Stimulated activated naive B cell treated with anti-CD40 and anti-IgM and Interleukin-4, amounts not matched to agents 10 μg/mL and 1 μg/mL and 100 μg/mL, for 72 hours (primary cell): Measurements from ENCODE around the gene C1R.
"Not testable (repeated sequence)": the region's sequence is repeated elsewhere in the genome, so short reads cannot be mapped to it uniquely, and the experiment has no call there.

ENCODE experiments used
- ATAC-seq, 2 donors: fragments of 150-1000 bp; cut with Tn5 transposase; replicated peaks; 2 replicates each; pipeline ENCODE4 v1.10.0; 2021; ENCODE audit warnings: moderate library complexity in 1 of 2
- DNase-seq: peaks from one replicate; pipeline ENCODE4 v3.0.0; 2021
- H3K27ac Mint-ChIP-seq: one replicate; pipeline ENCODE4 v1.8.0; 2022; ENCODE audit warnings: mild to moderate bottlenecking, mixed read lengths
- H3K27me3 Mint-ChIP-seq, 2 donors: one replicate each; pipeline ENCODE4 v1.8.0; 2022; ENCODE audit warnings: mixed read lengths in 2 of 2
- H3K36me3 Mint-ChIP-seq, 2 donors: one replicate each; pipeline ENCODE4 v1.8.0; 2022; ENCODE audit warnings: mixed read lengths in 2 of 2, mild to moderate bottlenecking in 1 of 2
- H3K4me1 Mint-ChIP-seq, 2 donors: one replicate each; pipeline ENCODE4 v1.8.0; 2022; ENCODE audit warnings: mixed read lengths in 2 of 2, mild to moderate bottlenecking in 1 of 2
- H3K4me3 Mint-ChIP-seq, 2 donors: one replicate each; pipeline ENCODE4 v1.8.0; 2022; ENCODE audit warnings: mild to moderate bottlenecking in 2 of 2, mixed read lengths in 2 of 2, moderate library complexity in 1 of 2
- H3K9me3 Mint-ChIP-seq, 2 donors: one replicate each; pipeline ENCODE4 v1.8.0; 2022; ENCODE audit warnings: mixed read lengths in 2 of 2, mild to moderate bottlenecking in 1 of 2

Gene C1R

DNA sequence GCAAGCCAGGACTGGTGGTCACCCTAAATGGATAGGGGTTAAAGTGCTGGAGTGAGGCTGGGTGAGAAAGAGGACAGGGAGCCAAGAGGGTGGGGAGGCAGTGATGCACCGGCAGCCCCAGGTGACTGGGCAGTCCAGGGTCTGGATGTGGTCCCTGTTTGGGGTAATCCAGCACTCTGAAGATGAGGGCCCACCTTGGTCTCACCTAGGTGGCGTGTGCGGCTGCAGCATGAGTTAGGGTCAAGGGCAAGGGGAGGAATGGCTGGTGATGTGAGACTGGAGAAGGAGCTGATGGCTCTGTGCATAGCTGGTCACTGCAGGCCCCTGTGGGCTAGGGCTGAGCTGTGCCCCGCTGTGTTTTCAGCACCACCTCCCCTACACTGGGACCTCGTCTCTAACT is 18.4 kb upstream of the C1R start:
- Mint-ChIP-seq H3K27me3 (no peaks in the 10 kb centered on the region), H3K4me3 (no peak overlapping the region), H3K27ac (no peak overlapping the region), H3K4me1 (peaks cover 20 to 36% of the 10 kb centered on the region in 2 donors), H3K36me3 (peaks cover 22 to 35% of the 10 kb centered on the region in 2 donors), H3K9me3 (peaks cover 8 to 9% of the 10 kb centered on the region in 2 donors)
- no peak for DNase-seq
- ATAC-seq: no peak

GRCh38 chr12:7109572-7109920 is 17.3 kb upstream of the C1R start:
- Mint-ChIP-seq H3K4me1 (peaks cover 20 to 36% of the 10 kb centered on the region in 2 donors), H3K36me3 (peaks cover 16 to 32% of the 10 kb centered on the region in 2 donors), H3K4me3 (peak overlapping the region; percentile 91 to 95), H3K27me3 (no peaks in the 10 kb centered on the region), H3K27ac (peak overlapping the region; percentile 92), H3K9me3 (peaks cover 9 to 11% of the 10 kb centered on the region in 2 donors)
- ATAC-seq (no peak), DNase-seq (no peak)

GRCh38 chr12:7108796-7109571 is 16.7 kb upstream of the C1R start, which contains the start of gene C1RL:
Gene C1RL (minus strand): TSS chr12:7109214. CDS start chr12:7109180, 34 bp downstream.
- Mint-ChIP-seq H3K4me1 (peaks cover 20 to 36% of the 10 kb centered on the region in 2 donors), H3K27ac (peak within 1 kb of the TSS; percentile 95), H3K4me3 (peak within 1 kb of the TSS; percentile 91 to 95), H3K9me3 (peaks cover 9 to 11% of the 10 kb centered on the region in 2 donors), H3K27me3 (no peaks in the 10 kb centered on the region), H3K36me3 (peaks cover 16 to 31% of the 10 kb centered on the region in 2 donors)
- DNase-seq (peak; percentile 73), ATAC-seq (peak; percentile 53 to 56)

GRCh38 chr12:7108003-7108795 is 16.0 kb upstream of the C1R start:
- peak overlapping the region; percentile 91 to 95 for H3K4me3 Mint-ChIP-seq
- peaks cover 20 to 30% of the 10 kb centered on the region in 2 donors for H3K36me3 Mint-ChIP-seq
- H3K9me3 Mint-ChIP-seq: peaks cover 9 to 11% of the 10 kb centered on the region in 2 donors
- ATAC-seq (peak; percentile 95 to 98), DNase-seq (peak; percentile 73)
- H3K4me1 Mint-ChIP-seq: peaks cover 20 to 32% of the 10 kb centered on the region in 2 donors
- H3K27me3 Mint-ChIP-seq: no peaks in the 10 kb centered on the region
- H3K27ac Mint-ChIP-seq: peak overlapping the region; percentile 95

- no peak for ATAC-seq
- H3K27me3 Mint-ChIP-seq: no peaks in the 10 kb centered on the region
Measured at GRCh38 chr12:7107636-7108002, 15.4 kb upstream of the C1R start.

GRCh38 chr12:7107181-7107580 is 14.9 kb upstream of the C1R start:
- not testable (repeated sequence) for DNase-seq, H3K27ac Mint-ChIP-seq, ATAC-seq, H3K4me3 Mint-ChIP-seq, H3K27me3 Mint-ChIP-seq
- Mint-ChIP-seq H3K36me3 (peaks cover 23 to 33% of the 10 kb centered on the region in 2 donors), H3K9me3 (peaks cover 9 to 11% of the 10 kb centered on the region in 2 donors), H3K4me1 (peaks cover 25 to 30% of the 10 kb centered on the region in 2 donors)

More at GRCh38 chr12:7107636-7108002, 15.4 kb upstream of the C1R start:
- Mint-ChIP-seq H3K36me3 (peaks cover 20 to 30% of the 10 kb centered on the region in 2 donors), H3K4me1 (peaks cover 23 to 30% of the 10 kb centered on the region in 2 donors), H3K4me3 (peak overlapping the region; percentile 91 to 95), H3K9me3 (peaks cover 9 to 11% of the 10 kb centered on the region in 2 donors), H3K27ac (peak overlapping the region; percentile 95)
- no peak for DNase-seq

DNA sequence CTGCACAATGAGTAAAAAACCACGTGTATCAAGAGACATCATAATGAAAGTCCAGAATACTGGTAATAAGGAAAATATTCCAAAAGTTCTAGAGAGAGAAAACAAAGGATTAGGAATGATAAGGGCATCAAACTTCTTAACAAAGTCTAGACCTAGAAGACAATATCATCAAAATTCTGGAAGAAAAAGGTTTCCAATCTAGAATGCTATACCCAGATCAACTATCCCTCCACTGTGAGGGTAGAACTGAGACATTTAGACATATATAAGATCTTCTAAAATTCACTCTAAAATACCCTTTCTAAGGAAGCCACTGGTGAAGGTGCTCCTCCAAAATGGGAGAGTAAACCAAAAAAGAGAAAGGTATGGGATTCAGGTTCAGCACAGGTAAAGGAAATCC is 13.8 kb upstream of the C1R start:
- Mint-ChIP-seq H3K4me3 (no peak overlapping the region), H3K36me3 (peaks cover 25 to 37% of the 10 kb centered on the region in 2 donors), H3K27ac (no peak overlapping the region), H3K4me1 (peaks cover 25 to 30% of the 10 kb centered on the region in 2 donors), H3K27me3 (no peaks in the 10 kb centered on the region), H3K9me3 (peaks cover 9 to 11% of the 10 kb centered on the region in 2 donors)
- no peak for DNase-seq
- ATAC-seq: no peak

DNA sequence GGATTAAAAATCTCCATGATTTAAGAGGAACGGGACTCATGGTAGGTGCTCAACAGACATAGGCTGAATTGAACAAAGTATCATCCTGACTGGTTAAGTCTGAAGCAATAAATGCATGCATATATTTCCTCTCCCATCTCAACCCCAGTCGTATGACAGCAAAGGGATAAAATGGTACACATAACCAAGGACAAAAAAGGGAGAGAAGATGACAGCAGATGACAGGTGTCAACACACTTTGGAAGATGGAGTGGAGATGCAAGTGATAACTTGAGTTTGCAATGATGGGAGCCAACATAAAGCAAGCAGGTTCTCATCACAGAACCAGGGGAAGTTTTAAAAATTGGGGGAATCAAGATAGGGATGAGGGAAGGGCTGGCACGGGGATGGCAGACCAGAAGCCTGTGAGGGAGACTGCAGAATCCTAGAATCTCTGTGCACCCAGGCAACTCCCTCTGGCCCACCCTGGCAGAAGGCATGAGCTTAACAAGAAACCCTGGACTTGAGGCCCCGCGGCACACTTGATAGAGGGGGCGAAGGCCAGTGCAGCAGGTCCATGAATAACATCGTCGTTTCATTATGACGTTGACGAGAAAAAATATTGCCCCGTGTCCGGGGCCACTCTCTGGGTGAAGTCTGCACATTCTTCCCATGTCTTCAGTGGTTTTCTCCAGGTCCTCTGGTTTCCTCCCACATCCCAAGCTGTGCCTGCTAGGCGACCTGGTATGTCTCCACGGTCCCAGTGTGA is 11.8 kb upstream of the C1R start:
- peaks cover 13 to 17% of the 10 kb centered on the region in 2 donors for H3K4me1 Mint-ChIP-seq
- H3K27me3 Mint-ChIP-seq: no peaks in the 10 kb centered on the region
- H3K4me3 Mint-ChIP-seq: no peak overlapping the region
- H3K36me3 Mint-ChIP-seq: peaks cover 30 to 39% of the 10 kb centered on the region in 2 donors
- peak overlapping the region; percentile 11 for H3K27ac Mint-ChIP-seq
- no peak for ATAC-seq
- DNase-seq: no peak
- peaks cover 9 to 11% of the 10 kb centered on the region in 2 donors for H3K9me3 Mint-ChIP-seq

DNA sequence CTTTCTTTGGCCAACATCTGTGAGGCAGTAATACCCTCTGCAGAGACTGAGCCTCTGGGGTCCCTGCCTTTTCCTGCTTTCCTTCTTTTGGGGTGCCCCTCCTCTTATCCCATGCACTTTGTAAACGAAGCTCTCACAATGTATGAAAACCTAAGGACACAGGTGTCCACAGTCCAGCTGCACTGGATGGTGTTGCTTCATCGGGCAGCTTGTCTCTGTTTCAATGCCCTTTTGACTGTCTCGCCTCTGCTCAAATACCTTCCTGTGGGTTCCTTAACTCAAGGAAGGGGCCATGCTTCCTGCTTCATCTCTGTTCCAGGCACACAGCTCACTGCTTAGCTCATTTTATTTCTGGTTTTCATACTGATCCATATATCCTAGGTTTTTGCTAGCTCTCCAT is 10.3 kb upstream of the C1R start:
- H3K27ac Mint-ChIP-seq: no peak overlapping the region
- peaks cover 34 to 42% of the 10 kb centered on the region in 2 donors for H3K36me3 Mint-ChIP-seq

DNA sequence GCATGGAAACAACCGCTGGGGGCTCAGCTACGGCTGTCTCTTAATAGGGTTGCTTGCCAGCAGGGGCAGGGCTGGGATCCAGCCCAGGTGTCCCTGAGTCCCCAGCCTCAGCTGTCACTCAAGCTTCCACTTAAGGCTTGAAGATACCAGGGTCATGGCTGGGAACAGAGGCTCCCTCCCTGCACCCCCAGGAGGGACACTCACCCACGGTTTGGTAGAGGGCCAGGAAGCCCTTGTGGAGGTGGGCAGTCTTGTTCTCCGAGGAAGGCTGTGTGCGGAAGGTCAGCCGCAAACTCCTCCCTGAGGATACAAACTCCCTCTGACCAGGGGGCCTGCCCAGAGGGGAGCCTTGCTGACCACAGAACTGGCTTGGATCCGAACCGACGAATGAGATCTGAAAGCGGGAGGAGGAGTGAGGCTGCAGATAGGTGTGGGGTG is 9.5 kb upstream of the C1R start:
- ATAC-seq (no peak), DNase-seq (no peak)
- Mint-ChIP-seq H3K9me3 (peaks cover 9 to 11% of the 10 kb centered on the region in 2 donors), H3K27ac (no peak overlapping the region), H3K36me3 (peaks cover 38 to 40% of the 10 kb centered on the region in 2 donors), H3K4me3 (no peak overlapping the region), H3K27me3 (no peaks in the 10 kb centered on the region), H3K4me1 (peaks cover 0 to 7% of the 10 kb centered on the region in 2 donors)

More for the DNA sequence above, 10.3 kb upstream of the C1R start:
- H3K27me3 Mint-ChIP-seq: no peaks in the 10 kb centered on the region
- H3K4me1 Mint-ChIP-seq: peaks cover under 1 to 7% of the 10 kb centered on the region in 2 donors
- ATAC-seq (no peak), DNase-seq (no peak)
- H3K9me3 Mint-ChIP-seq: peaks cover 9 to 11% of the 10 kb centered on the region in 2 donors
- no peak overlapping the region for H3K4me3 Mint-ChIP-seq

- Mint-ChIP-seq H3K4me3 (no peak overlapping the region), H3K4me1 (peaks cover 0 to 7% of the 10 kb centered on the region in 2 donors), H3K27me3 (no peaks in the 10 kb centered on the region), H3K9me3 (peaks cover 5 to 7% of the 10 kb centered on the region in 2 donors), H3K36me3 (peaks cover 34 to 35% of the 10 kb centered on the region in 2 donors), H3K27ac (peak overlapping the region; percentile 75)
- DNase-seq (no peak), ATAC-seq (no peak)
Measured at GRCh38 chr12:7101047-7101693, 8.9 kb upstream of the C1R start.

- ATAC-seq: no peak
- no peaks in the 10 kb centered on the region for H3K27me3 Mint-ChIP-seq
- no peak for DNase-seq
- peaks cover 0 to 7% of the 10 kb centered on the region in 2 donors for H3K4me1 Mint-ChIP-seq
- no peak overlapping the region for H3K27ac Mint-ChIP-seq
- H3K4me3 Mint-ChIP-seq: no peak overlapping the region
- peaks cover 25 to 26% of the 10 kb centered on the region in 2 donors for H3K36me3 Mint-ChIP-seq
- no peaks in the 10 kb centered on the region for H3K9me3 Mint-ChIP-seq
Measured at GRCh38 chr12:7100239-7100638, 8.0 kb upstream of the C1R start.

GRCh38 chr12:7099290-7099996 is 7.2 kb upstream of the C1R start:
- DNase-seq: no peak
- ATAC-seq: no peak
- Mint-ChIP-seq H3K9me3 (no peaks in the 10 kb centered on the region), H3K27me3 (no peaks in the 10 kb centered on the region), H3K4me1 (peaks cover 0 to 7% of the 10 kb centered on the region in 2 donors), H3K4me3 (no peak overlapping the region), H3K27ac (no peak overlapping the region), H3K36me3 (peaks cover 25 to 26% of the 10 kb centered on the region in 2 donors)
